NCI-H82 treated with DMSO at 0.1 percent for 48 hours (cell line): ENCODE results near the gene CYP2S1.
A peak's percentile ranks its signal among the peaks of the same experiment; 100 is the strongest.
"Not testable (repeated sequence)": the region's sequence is repeated elsewhere in the genome, so short reads cannot be mapped to it uniquely, and the experiment has no call there.

Experiments
- DNase-seq: peaks from one replicate; lab custom pipeline; 2025; ENCODE audit not compliant: unreplicated experiment; lab: John Stamatoyannopoulos, UW

The CYP2S1 gene, protein sequence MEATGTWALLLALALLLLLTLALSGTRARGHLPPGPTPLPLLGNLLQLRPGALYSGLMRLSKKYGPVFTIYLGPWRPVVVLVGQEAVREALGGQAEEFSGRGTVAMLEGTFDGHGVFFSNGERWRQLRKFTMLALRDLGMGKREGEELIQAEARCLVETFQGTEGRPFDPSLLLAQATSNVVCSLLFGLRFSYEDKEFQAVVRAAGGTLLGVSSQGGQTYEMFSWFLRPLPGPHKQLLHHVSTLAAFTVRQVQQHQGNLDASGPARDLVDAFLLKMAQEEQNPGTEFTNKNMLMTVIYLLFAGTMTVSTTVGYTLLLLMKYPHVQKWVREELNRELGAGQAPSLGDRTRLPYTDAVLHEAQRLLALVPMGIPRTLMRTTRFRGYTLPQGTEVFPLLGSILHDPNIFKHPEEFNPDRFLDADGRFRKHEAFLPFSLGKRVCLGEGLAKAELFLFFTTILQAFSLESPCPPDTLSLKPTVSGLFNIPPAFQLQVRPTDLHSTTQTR

DNA sequence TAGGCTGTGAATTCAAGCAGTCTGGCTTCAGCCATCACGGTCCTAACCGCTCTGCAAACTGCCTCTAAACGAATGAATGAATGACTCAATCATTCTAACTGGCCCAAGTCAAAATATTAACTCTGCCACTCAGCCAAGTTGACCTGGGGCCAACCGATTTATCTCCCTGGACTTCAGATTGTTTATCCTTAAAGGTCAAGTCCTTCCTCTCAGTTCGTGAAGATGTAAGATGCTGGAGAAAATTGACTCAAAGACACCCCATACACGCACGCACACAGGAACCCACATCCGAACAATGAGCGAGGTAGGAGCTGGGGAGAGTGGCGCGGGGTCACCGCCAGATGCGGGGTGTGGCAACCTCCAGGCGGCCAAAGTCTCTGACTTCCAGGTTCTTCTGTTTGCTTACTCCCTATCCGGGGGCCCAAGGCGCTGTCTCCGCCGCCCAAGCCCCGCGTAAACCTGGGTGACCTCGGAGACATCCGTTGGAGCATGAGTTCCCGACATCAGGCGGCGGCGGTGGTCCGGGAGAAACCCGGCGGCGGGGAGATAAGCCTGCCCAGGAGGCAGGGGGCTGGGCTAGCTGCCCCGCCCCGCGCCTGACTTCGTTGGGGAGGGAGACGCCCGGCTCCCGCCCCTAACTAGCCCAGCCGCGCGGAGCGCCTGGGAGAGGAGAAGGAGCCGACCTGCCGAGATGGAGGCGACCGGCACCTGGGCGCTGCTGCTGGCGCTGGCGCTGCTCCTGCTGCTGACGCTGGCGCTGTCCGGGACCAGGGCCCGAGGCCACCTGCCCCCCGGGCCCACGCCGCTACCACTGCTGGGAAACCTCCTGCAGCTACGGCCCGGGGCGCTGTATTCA lies at the start of gene CYP2S1:
CYP2S1 (plus strand) TSS at position 646 of the 856 bp plus-strand sequence; CDS start at position 692, 46 bp downstream.
- DNase-seq, result no peak

DNA sequence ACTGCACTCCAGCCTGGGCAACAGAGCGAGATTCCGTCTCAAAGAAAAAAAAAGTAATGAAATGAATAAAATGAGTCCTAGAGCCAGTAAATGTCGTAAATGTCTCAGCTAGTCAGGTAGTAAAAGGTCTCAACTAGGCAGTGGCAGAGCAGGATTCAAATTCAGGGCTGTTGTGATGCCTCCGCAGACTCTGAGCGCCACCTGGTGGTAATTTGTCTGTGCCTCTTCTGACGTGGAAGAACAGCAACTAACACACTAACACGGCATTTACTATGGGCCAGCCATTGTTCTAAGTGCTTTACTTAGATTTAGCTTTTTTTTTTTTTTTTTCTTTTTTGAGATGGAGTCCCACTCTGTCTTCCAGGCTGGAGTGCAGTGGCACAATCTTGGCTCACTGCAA lies 48.6 kb upstream of the CYP2S1 start:
- DNase-seq, result peak; percentile 57

DNA sequence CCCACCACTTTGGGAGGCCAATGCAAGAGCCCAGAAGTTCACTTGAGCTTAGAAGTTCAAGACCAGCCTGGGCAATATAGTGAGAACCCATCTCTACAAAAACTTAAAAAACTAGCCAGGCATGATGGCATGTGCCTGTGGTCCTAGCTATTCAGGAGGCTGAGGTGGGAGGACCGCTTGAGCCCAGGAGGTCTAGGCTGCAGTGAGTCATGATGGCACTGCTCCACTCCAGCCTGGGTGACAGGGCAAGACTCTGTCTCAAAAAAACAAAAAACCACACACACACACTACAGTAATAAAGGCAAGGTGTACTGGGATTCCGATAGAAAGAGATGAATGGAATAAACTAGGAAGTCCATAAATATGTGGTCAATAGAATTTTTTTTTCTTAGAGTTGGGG lies 43.2 kb upstream of the CYP2S1 start:
- no peak for DNase-seq

DNA sequence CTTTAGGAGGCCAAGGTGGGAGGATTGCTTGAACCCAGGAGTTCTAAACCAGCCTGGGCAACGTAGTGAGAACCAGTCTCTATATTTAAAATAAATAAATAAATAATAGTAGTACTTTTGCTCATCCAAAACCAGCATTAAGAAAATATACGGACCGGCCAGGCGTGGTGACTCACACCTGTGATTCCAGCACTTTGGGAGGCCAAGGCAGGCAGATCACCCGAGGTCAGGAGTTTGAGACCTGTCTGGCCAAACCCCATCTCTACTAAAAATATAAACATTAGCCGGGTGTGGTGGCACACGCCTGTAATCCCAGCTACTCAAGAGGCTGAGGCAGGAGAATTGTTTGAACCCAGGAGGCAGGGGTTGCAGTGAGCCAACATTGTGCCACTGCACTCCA lies 42.0 kb upstream of the CYP2S1 start:
- DNase-seq, result not testable (repeated sequence)

DNA sequence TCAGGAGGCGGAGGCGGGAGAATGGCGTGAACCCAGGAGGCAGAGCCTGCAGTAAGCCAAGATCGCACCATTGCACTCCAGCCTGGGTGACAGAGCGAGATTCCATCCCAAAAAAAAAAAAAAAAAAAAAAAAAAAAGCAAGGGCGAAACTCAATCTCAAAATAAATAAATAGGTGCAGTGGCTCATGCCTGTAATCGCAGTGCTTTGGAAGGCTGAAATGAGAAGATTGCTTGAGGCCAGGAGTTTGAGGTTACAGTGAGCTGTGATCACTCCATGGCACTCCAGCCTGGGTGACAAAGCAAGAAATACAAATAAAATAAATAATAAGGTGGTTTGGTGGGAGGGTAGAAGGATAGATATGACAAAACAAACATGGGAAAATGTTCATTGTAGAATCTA lies 39.0 kb upstream of the CYP2S1 start:
- no peak for DNase-seq

DNA sequence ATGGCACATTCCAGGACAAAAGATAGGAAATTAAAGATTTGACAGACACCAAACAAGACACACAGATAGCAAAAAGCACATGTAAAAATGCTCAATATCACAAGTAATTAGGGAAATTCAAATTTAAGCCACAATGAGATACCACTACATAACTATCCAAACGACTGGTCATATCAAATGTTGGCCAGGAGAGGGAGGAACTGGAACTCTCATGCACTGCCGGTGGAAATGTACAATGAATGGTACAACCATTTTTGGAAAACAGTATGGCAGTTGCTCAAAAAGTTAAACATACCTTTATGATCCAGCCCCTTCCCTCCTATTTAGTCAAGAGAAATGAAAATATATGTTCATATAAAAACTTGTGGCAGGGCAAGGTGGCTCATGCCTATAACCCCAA lies 36.8 kb upstream of the CYP2S1 start:
- DNase-seq, result no peak

DNA sequence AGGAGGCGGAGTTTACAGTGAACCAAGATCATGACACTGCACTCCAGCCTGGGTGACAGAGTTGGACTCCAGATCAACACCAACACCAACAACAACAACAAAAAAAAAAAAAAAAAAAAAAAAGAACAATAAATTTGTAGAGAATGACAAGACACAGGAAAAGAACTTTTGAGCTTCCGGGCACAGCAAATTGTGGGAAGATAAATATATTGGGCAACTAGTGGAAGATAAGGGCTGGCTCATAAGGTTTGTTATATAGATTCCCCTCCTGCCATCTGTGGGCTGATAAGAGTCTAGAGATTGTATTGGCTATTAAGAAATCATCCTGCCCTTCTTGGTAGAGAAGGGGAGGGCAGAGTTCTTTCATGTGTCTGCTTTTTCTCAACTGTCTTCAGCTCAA lies 33.1 kb upstream of the CYP2S1 start:
- DNase-seq, result no peak

DNA sequence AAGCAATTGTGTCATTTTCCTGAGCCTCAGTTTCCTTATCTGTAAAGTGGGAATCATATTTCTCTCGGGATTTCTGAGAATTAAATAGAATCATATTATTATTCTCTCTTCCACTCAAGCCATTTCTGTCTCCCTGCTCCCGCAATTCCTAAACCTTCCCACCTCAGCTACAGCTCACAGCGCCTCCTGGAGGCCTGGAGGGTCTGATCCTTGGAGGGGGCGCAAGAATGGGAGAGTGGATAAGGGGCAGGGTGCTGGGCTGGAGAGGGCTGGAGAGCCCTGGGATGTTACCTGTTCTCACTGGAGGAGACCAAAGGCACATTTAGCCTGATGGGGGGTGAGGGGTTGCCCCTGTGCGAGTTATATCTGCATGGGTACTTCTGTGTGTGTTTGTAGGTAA lies 31.1 kb upstream of the CYP2S1 start:
- DNase-seq, result no peak

DNA sequence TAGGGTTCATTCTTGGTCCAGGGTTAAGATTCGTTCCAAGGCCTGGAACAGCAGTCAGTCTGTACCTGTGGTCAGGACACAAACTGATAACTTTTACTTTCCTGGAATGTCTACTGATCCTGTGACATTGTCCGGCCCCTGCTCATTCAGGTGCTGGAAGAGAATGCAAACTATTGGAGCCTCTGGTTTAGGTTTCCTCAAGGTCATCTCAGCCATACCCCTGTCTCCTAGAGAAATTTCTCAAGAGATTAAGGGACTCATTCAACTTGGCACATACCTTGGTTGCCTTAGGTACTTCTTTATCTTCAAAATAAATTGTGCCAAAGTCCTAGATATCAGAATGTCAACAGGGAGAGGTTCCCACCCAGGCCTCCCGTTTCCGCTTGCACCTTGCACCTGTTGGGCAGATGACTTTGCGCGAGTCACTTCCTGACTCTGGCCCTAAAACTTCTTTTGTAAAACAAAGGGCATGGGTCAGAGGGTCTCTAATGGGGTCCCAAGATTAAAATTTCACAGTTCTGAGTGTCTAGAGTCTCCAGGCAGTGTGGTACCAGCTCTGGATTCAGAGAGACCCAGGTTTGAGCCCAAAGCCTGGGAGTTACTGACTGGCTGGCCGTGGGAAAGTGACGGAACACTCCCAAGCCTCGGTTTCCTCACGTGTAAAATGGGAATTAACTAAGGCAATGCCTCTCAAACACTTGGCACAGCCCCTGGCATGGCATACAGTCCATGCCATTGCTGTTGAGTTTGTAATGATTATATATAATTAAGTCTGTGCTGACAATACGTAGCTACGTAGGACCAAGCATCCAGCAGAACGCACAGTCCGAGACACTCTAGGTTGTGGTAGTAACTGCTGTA lies 25.8 kb upstream of the CYP2S1 start:
- DNase-seq, result no peak

DNA sequence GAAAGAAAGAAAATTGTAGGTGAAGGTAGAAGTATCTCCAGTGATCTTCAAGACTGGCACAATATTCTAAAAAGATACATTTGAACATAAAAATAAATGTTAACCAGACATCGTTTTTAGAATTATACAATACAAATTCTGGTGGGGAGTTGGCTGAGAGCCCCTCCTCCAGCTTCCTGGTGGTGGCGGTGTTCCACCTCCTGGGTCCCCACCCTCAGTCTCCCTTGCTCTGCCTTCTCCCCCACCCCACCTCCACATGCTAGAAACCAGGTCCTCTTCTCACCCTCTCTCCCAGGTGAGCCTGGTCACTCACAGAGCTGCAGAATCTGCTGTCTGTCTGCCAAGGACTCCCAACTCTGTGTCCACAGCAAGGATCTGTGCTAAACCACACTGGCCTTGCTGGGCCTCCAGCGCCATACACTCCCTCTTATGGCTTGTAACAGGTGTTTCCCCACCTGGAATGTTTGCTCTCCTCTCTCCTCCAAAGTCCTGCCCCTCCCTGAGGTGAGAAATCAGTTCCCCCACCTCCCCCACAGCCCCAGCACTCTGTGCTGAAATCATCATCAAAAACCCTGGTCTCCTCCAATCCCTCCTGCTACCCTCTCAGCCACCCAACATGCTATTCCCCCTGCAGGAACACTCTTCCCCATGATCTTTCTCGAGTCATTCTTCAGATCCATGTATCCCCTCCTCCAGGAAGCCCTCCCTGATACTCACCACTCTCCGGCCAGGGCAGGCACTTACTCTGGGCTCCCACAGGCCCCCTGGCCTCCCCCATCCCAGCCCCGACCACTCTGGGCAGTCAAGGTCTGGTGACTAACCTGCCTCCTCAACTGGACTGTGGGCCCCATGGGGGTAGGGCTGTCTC lies 20.5 kb upstream of the CYP2S1 start:
- DNase-seq, result no peak

DNA sequence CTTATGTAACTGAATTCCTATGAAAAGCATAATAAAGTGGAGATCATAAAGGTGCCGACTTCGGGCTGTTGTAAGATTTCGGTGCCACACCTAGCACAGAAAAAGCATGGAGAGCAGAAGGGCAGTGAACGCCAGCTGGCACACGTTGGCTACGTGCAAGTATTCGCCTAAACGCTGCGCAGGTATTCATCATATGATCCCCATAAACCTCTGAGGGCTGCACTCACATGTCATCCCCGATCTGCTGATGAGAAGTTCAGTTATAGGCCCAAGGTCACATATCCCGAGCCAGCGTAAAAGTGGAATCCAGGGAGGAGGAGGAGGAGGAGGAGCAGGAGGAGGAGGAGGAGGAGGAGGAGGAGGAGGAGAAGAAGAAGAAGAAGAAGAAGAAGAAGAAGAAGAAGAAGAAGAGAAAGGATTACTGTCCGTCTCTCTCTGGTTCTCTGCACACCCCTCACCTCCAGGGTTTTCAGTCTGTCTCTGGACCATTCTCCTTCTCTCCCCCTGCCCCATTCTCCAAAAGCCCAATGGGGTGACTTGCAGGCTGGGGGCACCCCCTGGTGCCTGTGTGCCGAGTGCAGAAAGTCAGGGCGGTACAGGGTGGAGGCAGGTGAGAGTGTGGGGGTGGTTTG lies 18.6 kb upstream of the CYP2S1 start:
- DNase-seq, result no peak

DNA sequence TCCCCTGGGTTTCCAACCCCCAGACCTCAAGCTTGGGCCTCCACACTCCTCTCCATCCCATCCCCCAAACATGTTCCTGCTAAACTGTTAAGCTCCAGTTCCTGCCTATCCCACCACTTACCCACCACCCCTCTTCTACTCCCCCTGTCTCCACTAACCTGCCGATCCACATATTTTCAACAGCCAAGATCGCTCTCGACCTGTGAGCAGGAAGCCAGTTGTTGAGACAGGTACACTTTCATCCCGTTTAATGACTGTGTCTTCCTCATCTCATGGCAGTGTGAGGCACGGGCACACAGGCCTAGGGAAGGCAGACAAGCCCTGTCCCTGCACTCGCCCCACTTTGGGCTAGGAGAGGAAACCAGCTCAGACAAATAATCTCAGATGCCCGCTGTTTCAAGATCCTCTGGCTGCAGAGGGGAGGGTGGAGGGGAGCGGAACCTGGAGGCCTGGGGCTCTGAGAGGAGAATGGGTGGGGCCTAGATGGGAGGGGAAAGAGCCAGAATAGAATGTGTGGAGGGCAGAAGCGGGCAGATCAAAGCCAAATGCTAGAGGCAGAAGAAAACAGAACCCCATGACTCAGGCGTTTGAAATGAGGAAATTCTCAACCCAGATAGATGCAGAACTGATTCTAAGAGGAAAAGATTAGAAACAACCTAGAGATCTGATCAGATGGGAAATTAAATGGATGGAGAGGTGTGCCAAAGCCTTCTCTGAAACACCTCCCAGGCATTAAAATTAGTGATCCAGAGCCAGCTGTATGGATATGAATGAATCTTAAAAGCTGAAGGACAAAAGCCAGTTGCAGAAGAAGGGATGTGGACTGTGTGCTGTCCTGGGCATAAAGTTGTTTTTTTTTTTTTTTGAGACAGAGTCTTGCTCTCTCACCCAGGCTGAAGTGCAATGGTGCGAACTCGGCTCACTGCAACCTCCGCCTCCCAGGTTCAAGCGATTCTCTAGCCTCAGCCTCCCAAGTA lies 16.9 kb upstream of the CYP2S1 start:
- no peak for DNase-seq

DNA sequence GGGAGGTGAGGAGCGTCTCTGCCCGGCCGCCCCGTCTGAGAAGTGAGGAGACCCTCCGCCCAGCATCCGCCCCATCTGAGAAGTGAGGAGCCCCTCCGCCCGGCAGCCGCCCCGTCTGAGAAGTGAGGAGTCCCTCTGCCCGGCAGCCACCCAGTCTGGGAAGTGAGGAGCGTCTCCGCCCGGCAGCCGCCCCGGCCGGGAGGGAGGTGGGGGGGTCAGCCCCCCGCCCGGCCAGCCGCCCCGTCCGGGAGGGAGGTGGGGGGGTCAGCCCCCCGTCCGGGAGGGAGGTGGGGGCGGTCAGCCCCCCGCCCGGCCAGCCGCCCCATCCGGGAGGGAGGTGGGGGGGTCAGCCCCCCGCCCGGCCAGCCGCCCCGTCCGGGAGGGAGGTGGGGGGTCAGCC lies 12.8 kb upstream of the CYP2S1 start:
- not testable (repeated sequence) for DNase-seq

DNA sequence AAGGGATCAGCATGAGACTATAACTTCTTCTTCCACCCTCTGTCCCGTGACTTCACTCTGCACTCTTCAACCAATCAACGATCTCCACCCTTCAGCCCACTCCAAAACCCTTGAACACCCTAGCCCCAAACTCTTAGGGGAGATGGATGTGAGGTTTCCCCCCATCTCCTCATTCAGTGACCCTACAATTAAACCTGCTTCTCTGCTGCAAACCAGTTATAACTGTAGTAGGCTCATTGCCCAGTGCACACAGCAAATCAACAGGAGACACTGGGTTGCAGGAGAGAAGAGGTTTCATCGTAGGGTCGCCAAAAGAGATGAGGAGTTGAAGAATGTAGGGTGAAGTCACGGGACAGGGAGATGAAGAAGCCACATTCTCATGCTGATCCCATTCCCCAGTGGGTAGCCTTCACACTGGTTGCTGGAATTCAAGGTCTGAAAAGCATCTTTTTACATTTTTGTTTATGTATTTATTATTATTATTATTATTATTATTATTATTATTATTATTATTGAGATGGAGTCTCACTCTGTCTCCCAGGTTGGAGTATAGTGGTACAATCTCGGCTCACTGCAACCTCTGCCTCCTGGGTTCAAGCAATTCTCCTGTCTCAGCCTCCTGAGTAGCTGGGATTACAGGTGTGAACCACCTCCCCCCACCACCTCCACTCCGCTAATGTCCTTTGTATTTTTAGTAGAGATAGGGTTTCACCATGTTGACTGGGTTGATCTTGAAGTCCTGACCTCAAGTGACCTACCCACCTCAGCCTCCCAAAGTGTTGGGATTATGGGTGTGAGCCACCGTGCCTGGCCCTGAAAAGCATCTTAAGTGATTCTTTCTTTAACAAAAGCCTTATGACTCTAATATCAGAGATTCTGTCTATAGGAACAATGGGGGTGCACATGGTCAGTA lies 5.8 kb upstream of the CYP2S1 start:
- no peak for DNase-seq

DNA sequence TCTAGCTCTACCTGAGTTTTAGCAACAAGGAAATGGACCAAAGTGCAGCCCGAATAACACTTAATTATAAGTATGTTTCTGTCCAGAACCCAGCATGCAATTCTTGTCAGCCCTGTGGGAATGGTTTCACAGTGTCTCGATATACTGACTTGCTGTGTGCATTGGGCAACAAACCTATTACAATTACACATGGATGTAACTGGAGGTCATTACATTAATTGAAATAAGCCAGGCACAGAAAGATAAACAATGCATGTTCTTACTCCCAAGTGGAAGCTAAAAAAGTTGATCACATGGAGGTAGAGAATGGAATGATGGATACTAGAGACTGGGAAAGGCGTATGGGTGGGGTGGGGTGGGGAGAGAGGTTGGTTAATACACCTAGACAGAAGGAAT lies 5.1 kb upstream of the CYP2S1 start:
- no peak for DNase-seq

DNA sequence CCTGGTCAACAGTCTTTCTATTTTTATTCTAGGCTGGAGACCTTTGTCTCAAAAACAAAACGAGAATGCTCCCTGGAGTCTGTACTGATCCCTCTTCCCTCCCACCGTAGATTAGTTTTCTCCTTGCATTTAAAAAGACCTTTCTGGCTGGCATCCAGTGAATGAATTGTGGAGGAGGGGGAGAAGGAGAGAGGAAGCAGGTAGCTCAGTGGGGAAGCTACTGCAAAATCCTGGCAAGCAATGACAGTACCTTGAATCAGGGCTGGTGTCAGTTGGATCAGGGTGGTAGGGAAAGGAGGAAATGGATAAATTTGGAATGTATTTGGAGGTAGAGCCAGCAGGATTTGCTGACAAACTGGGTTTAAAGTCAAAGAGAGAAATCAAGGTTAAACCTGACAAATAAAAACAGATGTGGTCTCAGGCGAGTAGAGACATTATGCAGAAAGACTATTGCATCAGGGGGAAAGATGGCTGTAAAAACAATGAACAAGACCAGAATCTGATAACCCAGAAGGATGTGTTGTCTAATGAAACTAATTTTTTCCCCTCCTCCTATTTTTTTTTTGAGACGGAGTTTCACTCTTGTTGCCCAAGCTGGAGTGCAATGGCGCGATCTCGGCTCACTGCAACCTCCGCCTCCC lies 3.5 kb upstream of the CYP2S1 start:
- no peak for DNase-seq
